Gastroesophageal sphincter (tissue), 3 donors: ENCODE measurements around the gene LSM11.

ENCODE experiments used
- EP300 ChIP-seq: sonication (generic); formaldehyde crosslinking; IDR thresholded peaks from one replicate; pipeline ENCODE4 v1.6.1; 2017; ENCODE audit warnings: antibody characterized with exemption, mild to moderate bottlenecking
- POLR2A ChIP-seq, 2 donors: fragments of 450-650 bp; IDR thresholded peaks; one replicate each; pipeline ENCODE4 v1.6.1; 2017; ENCODE audit warnings: antibody characterized with exemption in 2 of 2, mild to moderate bottlenecking in 2 of 2, moderate library complexity in 1 of 2
- POLR2AphosphoS5 ChIP-seq: sonication (generic); formaldehyde crosslinking; IDR thresholded peaks from one replicate; pipeline ENCODE4 v1.6.1; 2017; ENCODE audit warnings: antibody characterized with exemption
- TF ChIP-seq, protein P1 (sequence below), 4 experiments: fragments of 200-600 bp in 2 of 4; fragments of 450-650 bp in 2 of 4; sonication (generic) in 1 of 4; IDR thresholded peaks; one replicate each; pipeline ENCODE4 v1.5.1; 2017 to 2019; ENCODE audit warnings: antibody characterized with exemption in 4 of 4, mild to moderate bottlenecking in 2 of 4, moderate library complexity in 2 of 4

- TF ChIP-seq, protein P1, sequence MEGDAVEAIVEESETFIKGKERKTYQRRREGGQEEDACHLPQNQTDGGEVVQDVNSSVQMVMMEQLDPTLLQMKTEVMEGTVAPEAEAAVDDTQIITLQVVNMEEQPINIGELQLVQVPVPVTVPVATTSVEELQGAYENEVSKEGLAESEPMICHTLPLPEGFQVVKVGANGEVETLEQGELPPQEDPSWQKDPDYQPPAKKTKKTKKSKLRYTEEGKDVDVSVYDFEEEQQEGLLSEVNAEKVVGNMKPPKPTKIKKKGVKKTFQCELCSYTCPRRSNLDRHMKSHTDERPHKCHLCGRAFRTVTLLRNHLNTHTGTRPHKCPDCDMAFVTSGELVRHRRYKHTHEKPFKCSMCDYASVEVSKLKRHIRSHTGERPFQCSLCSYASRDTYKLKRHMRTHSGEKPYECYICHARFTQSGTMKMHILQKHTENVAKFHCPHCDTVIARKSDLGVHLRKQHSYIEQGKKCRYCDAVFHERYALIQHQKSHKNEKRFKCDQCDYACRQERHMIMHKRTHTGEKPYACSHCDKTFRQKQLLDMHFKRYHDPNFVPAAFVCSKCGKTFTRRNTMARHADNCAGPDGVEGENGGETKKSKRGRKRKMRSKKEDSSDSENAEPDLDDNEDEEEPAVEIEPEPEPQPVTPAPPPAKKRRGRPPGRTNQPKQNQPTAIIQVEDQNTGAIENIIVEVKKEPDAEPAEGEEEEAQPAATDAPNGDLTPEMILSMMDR (IDR thresholded peaks at IDR 0.05) = no peak
- TF ChIP-seq POLR2A (IDR thresholded peaks at IDR 0.05) (no peak), POLR2AphosphoS5 (no peak), EP300 (no peak)
Observed at GRCh38 chr5:157734436-157734835, 9.1 kb upstream of the LSM11 start.
